OCI-LY7 (cell line): ENCODE results near the gene DISP2. TPM values are rescaled to one million over a fixed set of nuclear protein-coding genes. Genes with fewer than 3 reads are reported as not detected.

Experiments used
- BruUV-seq: library from RNA; stranded (reverse); fragments of 400-500 nt; replicated peaks from 2 replicates; lab custom pipeline; 2021; lab: Mats Ljungman, UMichigan
- CTCF ChIA-PET: fragments of 300-600 bp; sonication (Branson Sonifier 250); formaldehyde crosslinking; loops from one replicate; lab custom pipeline; 2022; ENCODE audit warnings: antibody characterized with exemption; ENCODE audit not compliant: unreplicated experiment; lab: Charles Lee
- POLR2A ChIA-PET: fragments of 300-600 bp; sonication (Branson Sonifier 250); formaldehyde crosslinking; loops from one replicate; lab custom pipeline; 2022; ENCODE audit warnings: antibody characterized with exemption; lab: Charles Lee
- DNase-seq: peaks from one replicate; pipeline ENCODE4 v3.0.0-alpha.2; 2015; ENCODE audit warnings: low spot score
- H2AFZ ChIP-seq: fragments of 200-600 bp; sonication (generic), shearing (Covaris generic); 2 replicates; pipeline ENCODE4 v1.6.1; 2014; ENCODE audit warnings: mild to moderate bottlenecking, antibody characterized with exemption, low read length, moderate library complexity
- H3K27ac ChIP-seq: fragments of 200-600 bp; sonication (generic); 2 replicates; pipeline ENCODE4 v1.5.1; 2014; ENCODE audit warnings: mixed run types, low read depth, mild to moderate bottlenecking, moderate library complexity, low read length, inconsistent platforms; ENCODE audit not compliant: poor library complexity, severe bottlenecking
- H3K36me3 ChIP-seq: fragments of 200-600 bp; sonication (generic); 2 replicates; pipeline ENCODE4 v1.6.1; 2014; ENCODE audit warnings: mild to moderate bottlenecking, antibody characterized with exemption, low read length, moderate library complexity, mixed read lengths; ENCODE audit not compliant: insufficient read depth
- H3K4me1 ChIP-seq: fragments of 200-600 bp; sonication (generic); 2 replicates; pipeline ENCODE4 v1.5.1; 2014; ENCODE audit warnings: mild to moderate bottlenecking, low read length; ENCODE audit not compliant: insufficient read depth, poor library complexity, severe bottlenecking
- H3K4me2 ChIP-seq: fragments of 200-600 bp; sonication (generic); 2 replicates; pipeline ENCODE4 v1.6.1; 2014; ENCODE audit warnings: mild to moderate bottlenecking, low read length
- H3K4me3 ChIP-seq: fragments of 200-600 bp; sonication (generic); 2 replicates; pipeline ENCODE4 v1.5.1; 2014; ENCODE audit warnings: mild to moderate bottlenecking, low read depth, low read length; ENCODE audit not compliant: poor library complexity, severe bottlenecking
- H3K79me2 ChIP-seq: fragments of 200-600 bp; sonication (generic); 2 replicates; pipeline ENCODE4 v1.6.1; 2016; ENCODE audit warnings: low read depth, mild to moderate bottlenecking, low read length, moderate library complexity, mixed read lengths; ENCODE audit not compliant: insufficient read depth
- H3K9me2 ChIP-seq: fragments of 200-600 bp; sonication (generic); 2 replicates; pipeline ENCODE4 v1.6.1; 2016; ENCODE audit warnings: mild to moderate bottlenecking, low read length, mixed read lengths; ENCODE audit not compliant: insufficient read depth
- H3K9me3 ChIP-seq: fragments of 200-600 bp; sonication (generic); 2 replicates; pipeline ENCODE4 v1.6.1; 2014; ENCODE audit warnings: mild to moderate bottlenecking, mixed run types, low read length, mixed read lengths
- H4K20me1 ChIP-seq: fragments of 200-600 bp; sonication (generic); 2 replicates; pipeline ENCODE4 v1.6.1; 2014; ENCODE audit warnings: mild to moderate bottlenecking, antibody characterized with exemption, low read length, moderate library complexity, mixed read lengths; ENCODE audit not compliant: insufficient read depth
- EZH2phosphoT487 ChIP-seq: fragments of 200-600 bp; sonication (generic); IDR thresholded peaks from 2 replicates; pipeline ENCODE4 v1.6.1; 2018; ENCODE audit warnings: low read depth, borderline replicate concordance, mild to moderate bottlenecking, mixed run types, antibody characterized with exemption, low read length, moderate library complexity, mixed read lengths
- intact Hi-C: fragments of 100-400 bp; cut with micrococcal nuclease; formaldehyde crosslinking; loops from one replicate; pipeline ENCODE4 v1.10.0; 2022; ENCODE audit not compliant: unreplicated experiment
- total RNA-seq, 2 experiments: library from RNA; depleted of rRNA in 1 of 2; stranded (reverse); fragments of >200 nt in 1 of 2; shearing (Covaris generic) in 1 of 2; gene quantifications; 2 replicates each; pipeline ENCODE4 v1.2.3, GENCODE V29; 2014 to 2022
- TF ChIP-seq, protein P1 (sequence below): fragments of 200-600 bp; sonication (generic); conservative IDR thresholded peaks from 2 replicates; pipeline ENCODE4 v1.5.1; 2014; ENCODE audit warnings: mild to moderate bottlenecking, antibody characterized with exemption, low read length, moderate library complexity, mixed read lengths

Gene DISP2
- total RNA-seq, 2 experiments from 2014 or later, result 0.03 to 0.25 TPM

GRCh38 chr15:40421246-40422157, 63.5 kb downstream of the DISP2 start:
- TF ChIP-seq EZH2phosphoT487, result no peak
- TF ChIP-seq, protein P1, sequence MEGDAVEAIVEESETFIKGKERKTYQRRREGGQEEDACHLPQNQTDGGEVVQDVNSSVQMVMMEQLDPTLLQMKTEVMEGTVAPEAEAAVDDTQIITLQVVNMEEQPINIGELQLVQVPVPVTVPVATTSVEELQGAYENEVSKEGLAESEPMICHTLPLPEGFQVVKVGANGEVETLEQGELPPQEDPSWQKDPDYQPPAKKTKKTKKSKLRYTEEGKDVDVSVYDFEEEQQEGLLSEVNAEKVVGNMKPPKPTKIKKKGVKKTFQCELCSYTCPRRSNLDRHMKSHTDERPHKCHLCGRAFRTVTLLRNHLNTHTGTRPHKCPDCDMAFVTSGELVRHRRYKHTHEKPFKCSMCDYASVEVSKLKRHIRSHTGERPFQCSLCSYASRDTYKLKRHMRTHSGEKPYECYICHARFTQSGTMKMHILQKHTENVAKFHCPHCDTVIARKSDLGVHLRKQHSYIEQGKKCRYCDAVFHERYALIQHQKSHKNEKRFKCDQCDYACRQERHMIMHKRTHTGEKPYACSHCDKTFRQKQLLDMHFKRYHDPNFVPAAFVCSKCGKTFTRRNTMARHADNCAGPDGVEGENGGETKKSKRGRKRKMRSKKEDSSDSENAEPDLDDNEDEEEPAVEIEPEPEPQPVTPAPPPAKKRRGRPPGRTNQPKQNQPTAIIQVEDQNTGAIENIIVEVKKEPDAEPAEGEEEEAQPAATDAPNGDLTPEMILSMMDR, result peak; percentile 80
- no peaks in the 10 kb centered on the region for H4K20me1 ChIP-seq
- no peak overlapping the region for H2AFZ ChIP-seq
- no TSS peak for BruUV-seq
- no peaks in the 10 kb centered on the region for H3K9me2 ChIP-seq
- ChIA-PET CTCF (no interaction called here), POLR2A (no interaction called here)
- H3K4me2 ChIP-seq, result no peak overlapping the region
- H3K9me3 ChIP-seq, result no peaks in the 10 kb centered on the region
- DNase-seq, result peak; percentile 58
- no peaks in the 10 kb centered on the region for H3K79me2 ChIP-seq
- no peak overlapping the region for H3K27ac ChIP-seq
- intact Hi-C loops, result loop anchor here (1.0 kb wide), 3 partner anchors 53 to 98 kb away; partner anchors contain the start of gene INAFM2
- H3K4me1 ChIP-seq, result no peaks in the 10 kb centered on the region
- H3K4me3 ChIP-seq, result no peak overlapping the region
- no peaks in the 10 kb centered on the region for H3K36me3 ChIP-seq

GRCh38 chr15:40424483-40425115, 66.6 kb downstream of the DISP2 start:
- DNase-seq, result no peak
- no peaks in the 10 kb centered on the region for H3K9me3 ChIP-seq
- H2AFZ ChIP-seq, result no peak overlapping the region
- H4K20me1 ChIP-seq, result no peaks in the 10 kb centered on the region
- no peaks in the 10 kb centered on the region for H3K4me1 ChIP-seq
- no TSS peak for BruUV-seq
- no peak overlapping the region for H3K4me2 ChIP-seq
- H3K9me2 ChIP-seq, result no peaks in the 10 kb centered on the region
- POLR2A ChIA-PET, result no interaction called here
- H3K27ac ChIP-seq, result no peak overlapping the region
- H3K4me3 ChIP-seq, result no peak overlapping the region
- intact Hi-C loops, result no loop called here
- TF ChIP-seq, protein P1, result no peak
- TF ChIP-seq EZH2phosphoT487, result no peak
- no peaks in the 10 kb centered on the region for H3K79me2 ChIP-seq
- CTCF ChIA-PET, result no interaction called here
- no peaks in the 10 kb centered on the region for H3K36me3 ChIP-seq

DNA sequence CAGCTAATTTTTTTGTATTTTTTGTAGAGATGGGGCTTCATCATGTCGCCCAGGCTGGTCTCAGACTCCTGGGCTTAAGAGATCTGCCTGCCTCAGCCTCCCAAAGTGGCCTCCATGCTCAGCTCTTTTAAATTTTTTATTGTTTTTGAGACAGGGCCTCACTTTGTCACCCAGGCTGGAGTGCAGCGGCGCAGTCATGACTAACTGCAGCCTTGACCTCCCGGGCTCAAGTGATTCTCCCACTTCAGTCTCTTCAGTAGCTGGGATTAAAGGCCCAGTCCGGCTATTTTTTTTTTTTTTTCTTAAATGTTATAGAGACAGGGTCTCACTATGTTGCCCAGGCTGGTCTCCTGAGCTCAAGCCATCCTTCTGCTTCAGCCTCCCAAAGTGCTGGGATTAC, 67.7 kb downstream of the DISP2 start:
- Histone ChIP-seq H3K27ac (no peak overlapping the region), H3K4me3 (no peak overlapping the region), H3K4me1 (no peaks in the 10 kb centered on the region), H3K9me3 (no peaks in the 10 kb centered on the region), H3K36me3 (no peaks in the 10 kb centered on the region), H2AFZ (no peak overlapping the region), H4K20me1 (no peaks in the 10 kb centered on the region), H3K79me2 (no peaks in the 10 kb centered on the region), H3K9me2 (no peaks in the 10 kb centered on the region), H3K4me2 (no peak overlapping the region)
- intact Hi-C loops, result no loop called here
- ChIA-PET CTCF (no interaction called here), POLR2A (interaction anchor here (0.7 to 1.1 kb wide), 2 partner anchors 15 to 356 kb away, joined by 3 to 4 read pairs; partner anchors contain the start of gene BAHD1)
- TF ChIP-seq EZH2phosphoT487, result no peak
- TF ChIP-seq, protein P1, result no peak
- BruUV-seq, result no TSS peak
- DNase-seq, result no peak
